H1 (cell line): ENCODE results near the gene RFLNA. TPM values are rescaled to one million over a fixed set of nuclear protein-coding genes. Genes with fewer than 3 reads are reported as not detected.
A peak's percentile ranks its signal among the peaks of the same experiment; 100 is the strongest.

Experiments
- CTCF ChIA-PET: fragments of 300-600 bp; sonication (Branson Sonifier 250); formaldehyde crosslinking; loops from one replicate; lab custom pipeline; 2021; ENCODE audit not compliant: partially characterized antibody; lab: Charles Lee
- POLR2A ChIA-PET: fragments of 300-600 bp; sonication (Branson Sonifier 250); formaldehyde crosslinking; loops from one replicate; lab custom pipeline; 2021; ENCODE audit warnings: inconsistent platforms; ENCODE audit not compliant: partially characterized antibody; lab: Charles Lee
- DNase-seq, 2 experiments: peaks; one replicate each; pipeline versions ENCODE4 v3.0.0 to v3.0.0-alpha.2; 2010 to 2022; ENCODE audit warnings: low spot score in 2 of 2, low read depth in 1 of 2, mixed read lengths in 1 of 2
- FAIRE-seq: peaks from 2 replicates; lab custom pipeline; 2011; peaks lifted over from hg19 to GRCh38; lab: Jason Lieb, UNC
- H2AFZ ChIP-seq: 2 replicates; pipeline ENCODE4 v1.8.1; 2012; ENCODE audit warnings: low read length, inconsistent platforms
- H2AK5ac ChIP-seq: 2 replicates; pipeline ENCODE4 v1.6.1; 2013; ENCODE audit warnings: low read depth, low read length
- H2BK120ac ChIP-seq: replicated peaks from 2 replicates; pipeline ENCODE3; 2013; ENCODE audit warnings: low read depth, low read length, inconsistent platforms
- H2BK12ac ChIP-seq: 2 replicates; pipeline ENCODE4 v1.6.1; 2013; ENCODE audit warnings: low read depth, low read length
- H2BK15ac ChIP-seq: 2 replicates; pipeline ENCODE4 v1.6.1; 2013; ENCODE audit warnings: low read length
- H2BK20ac ChIP-seq: 2 replicates; pipeline ENCODE4 v1.6.1; 2013; ENCODE audit warnings: low read length
- H2BK5ac ChIP-seq: 2 replicates; pipeline ENCODE4 v1.6.1; 2013; ENCODE audit warnings: low read depth, low read length
- H3K14ac ChIP-seq: 2 replicates; pipeline ENCODE4 v1.6.1; 2013; ENCODE audit warnings: inconsistent platforms; ENCODE audit not compliant: insufficient read length
- H3K18ac ChIP-seq: 2 replicates; pipeline ENCODE4 v1.6.1; 2013; ENCODE audit warnings: low read length; ENCODE audit errors: extremely low read depth
- H3K23ac ChIP-seq: 2 replicates; pipeline ENCODE4 v1.6.1; 2013; ENCODE audit warnings: inconsistent platforms; ENCODE audit not compliant: insufficient read length
- H3K23me2 ChIP-seq: 2 replicates; pipeline ENCODE4 v1.6.1; 2013; ENCODE audit warnings: low read depth, low read length
- H3K27ac ChIP-seq: 2 replicates; pipeline ENCODE4 v1.6.1; 2011; ENCODE audit warnings: low read depth, low read length, inconsistent platforms
- H3K27me3 ChIP-seq, 4 experiments: replicated peaks in 1 of 4; 1 replicate in 1 of 4; 2 replicates in 3 of 4; pipeline versions ENCODE4 v1.6.1 to v1.8.1; 2011 to 2013; ENCODE audit warnings: low read length in 3 of 4, mild to moderate bottlenecking in 3 of 4, inconsistent platforms in 2 of 4, mixed read lengths in 2 of 4, moderate library complexity in 1 of 4; ENCODE audit not compliant: control insufficient read depth in 3 of 4, insufficient read depth in 3 of 4; ENCODE audit errors: extremely low read depth in 1 of 4
- H3K36me3 ChIP-seq, 4 experiments: 2 replicates each; pipeline versions ENCODE4 v1.6.1 to v1.8.1; 2011 to 2013; ENCODE audit warnings: mild to moderate bottlenecking in 4 of 4, low read length in 3 of 4, moderate library complexity in 2 of 4, control low read depth in 1 of 4, inconsistent platforms in 1 of 4; ENCODE audit not compliant: insufficient read depth in 4 of 4, control insufficient read depth in 2 of 4
- H3K4ac ChIP-seq: replicated peaks from 2 replicates; pipeline ENCODE3; 2013; ENCODE audit warnings: low read length, low read depth, mixed read lengths, inconsistent platforms; ENCODE audit not compliant: insufficient read length
- H3K4me1 ChIP-seq, 4 experiments: replicated peaks in 1 of 4; 1 replicate in 1 of 4; 2 replicates in 3 of 4; pipeline versions ENCODE4 v1.6.1 to v1.8.1; 2011 to 2013; ENCODE audit warnings: low read length in 3 of 4, inconsistent platforms in 2 of 4, mixed read lengths in 1 of 4; ENCODE audit not compliant: insufficient read depth in 4 of 4, control insufficient read depth in 3 of 4
- H3K4me2 ChIP-seq, 2 experiments: 2 replicates each; pipeline versions ENCODE4 v1.6.1 to v1.8.1; 2011 to 2013; ENCODE audit warnings: low read depth in 2 of 2, low read length in 2 of 2, control low read depth in 1 of 2, inconsistent platforms in 1 of 2, mild to moderate bottlenecking in 1 of 2; ENCODE audit not compliant: insufficient read depth in 1 of 2
- H3K4me3 ChIP-seq, 4 experiments: fragments of 200-600, 300-600 bp in 1 of 4; sonication (generic), shearing (Covaris generic), sonication (Bioruptor Twin) in 1 of 4; 2 replicates each; pipeline versions ENCODE4 v1.5.1 to v1.8.1; 2011 to 2016; ENCODE audit warnings: low read length in 4 of 4, low read depth in 3 of 4, control low read depth in 2 of 4, inconsistent platforms in 2 of 4, mild to moderate bottlenecking in 2 of 4, mixed read lengths in 1 of 4, moderate library complexity in 1 of 4; ENCODE audit not compliant: insufficient read depth in 2 of 4; ENCODE audit errors: extremely low read depth in 1 of 4
- H3K56ac ChIP-seq: replicated peaks from 2 replicates; pipeline ENCODE3; 2013; ENCODE audit warnings: low read depth, mild to moderate bottlenecking, mixed read lengths, low read length, inconsistent platforms; ENCODE audit not compliant: insufficient read length
- H3K79me1 ChIP-seq: 2 replicates; pipeline ENCODE4 v1.6.1; 2013; ENCODE audit warnings: low read depth, low read length, control low read depth
- H3K79me2 ChIP-seq, 2 experiments: 2 replicates each; pipeline versions ENCODE4 v1.6.1 to v1.8.1; 2012 to 2013; ENCODE audit warnings: low read length in 2 of 2, mild to moderate bottlenecking in 2 of 2, inconsistent platforms in 1 of 2; ENCODE audit not compliant: insufficient read depth in 2 of 2, control insufficient read depth in 1 of 2
- H3K9ac ChIP-seq, 4 experiments: replicated peaks in 1 of 4; 1 replicate in 1 of 4; 2 replicates in 3 of 4; pipeline versions ENCODE4 v1.6.1 to v1.8.1; 2011 to 2013; ENCODE audit warnings: low read depth in 3 of 4, low read length in 3 of 4, control low read depth in 2 of 4, mild to moderate bottlenecking in 2 of 4, moderate library complexity in 2 of 4, inconsistent platforms in 1 of 4; ENCODE audit errors: extremely low read depth in 1 of 4
- H3K9me3 ChIP-seq, 2 experiments: 2 replicates each; pipeline versions ENCODE4 v1.6.1 to v1.8.1; 2012 to 2013; ENCODE audit warnings: mild to moderate bottlenecking in 2 of 2, moderate library complexity in 2 of 2, control low read depth in 1 of 2, inconsistent platforms in 1 of 2, low read depth in 1 of 2, low read length in 1 of 2, mixed read lengths in 1 of 2; ENCODE audit not compliant: insufficient read depth in 2 of 2
- H4K20me1 ChIP-seq, 2 experiments: replicated peaks in 1 of 2; 2 replicates each; pipeline versions ENCODE3 to v1.8.1; 2011 to 2013; ENCODE audit warnings: inconsistent platforms in 2 of 2, low read length in 2 of 2, mild to moderate bottlenecking in 1 of 2; ENCODE audit not compliant: insufficient read depth in 2 of 2, control insufficient read depth in 1 of 2
- H4K5ac ChIP-seq: 2 replicates; pipeline ENCODE4 v1.6.1; 2013; ENCODE audit warnings: low read length, low read depth, mixed read lengths, inconsistent platforms; ENCODE audit not compliant: insufficient read length
- H4K8ac ChIP-seq: 2 replicates; pipeline ENCODE4 v1.8.0; 2013; ENCODE audit warnings: mild to moderate bottlenecking, moderate library complexity, low read length, inconsistent platforms; ENCODE audit not compliant: insufficient read depth; ENCODE audit errors: extremely low read depth
- H4K91ac ChIP-seq: replicated peaks from 2 replicates; pipeline ENCODE3; 2013; ENCODE audit warnings: low read length, mixed read lengths, inconsistent platforms; ENCODE audit not compliant: insufficient read length
- KDM1A ChIP-seq: fragments of 200-600, 300-600 bp; sonication (generic); IDR thresholded peaks from 2 replicates; pipeline ENCODE4 v1.7.1; 2016; ENCODE audit warnings: mild to moderate bottlenecking, low read length, borderline replicate concordance
- NANOG ChIP-seq: IDR thresholded peaks from 2 replicates; pipeline ENCODE4 v1.6.1; 2011; ENCODE audit warnings: low read length, low read depth, mild to moderate bottlenecking, inconsistent platforms; ENCODE audit not compliant: insufficient read depth, poor library complexity, severe bottlenecking
- WGBS, 2 experiments: shearing (Covaris generic) in 1 of 2; methylation state at CpG; one replicate each; pipeline versions ENCODE4 v1.1.6 to v1.1.7; 2013 to 2015; ENCODE audit warnings: low lambda C conversion rate in 2 of 2, mixed read lengths in 2 of 2, inconsistent platforms in 1 of 2, low coverage in 1 of 2, missing lambda C conversion rate in 1 of 2; ENCODE audit not compliant: insufficient replicate concordance in 2 of 2, insufficient coverage in 1 of 2, insufficient read length in 1 of 2; ENCODE audit errors: extremely low coverage in 1 of 2, missing lambda C conversion rate in 1 of 2; 5-methylcytosine and 5-hydroxymethylcytosine counted together
- polyA plus RNA-seq, 7 experiments: library from polyadenylated mRNA; depleted of rRNA in 3 of 7; stranded (reverse) in 5 of 7; unstranded in 2 of 7; fragments of >200 nt in 5 of 7; fragments of 200-250 nt in 2 of 7; gene quantifications; 1 replicate in 5 of 7; 2 replicates in 1 of 7; 4 replicates in 1 of 7; pipeline versions ENCODE4 v1.2.1 to v1.2.3, GENCODE V29; 2011 to 2013; ENCODE audit warnings: missing spikeins in 2 of 7, mixed read lengths in 2 of 7
- total RNA-seq: library from RNA; stranded (reverse); fragmentation: NEBNext Ultra II Directional; extraction: Animal tissue kit (Norgen Biotek cat#: 25700); gene quantifications from 2 replicates; pipeline ENCODE4 v1.2.1, GENCODE V29; 2021

RFLNA gene
- total and polyA plus RNA-seq, 2 of the 8 experiments (the other 6 are each of a cell fraction or from before 2014, with no cell fraction given), result 6.4 to 6.6 TPM

DNA sequence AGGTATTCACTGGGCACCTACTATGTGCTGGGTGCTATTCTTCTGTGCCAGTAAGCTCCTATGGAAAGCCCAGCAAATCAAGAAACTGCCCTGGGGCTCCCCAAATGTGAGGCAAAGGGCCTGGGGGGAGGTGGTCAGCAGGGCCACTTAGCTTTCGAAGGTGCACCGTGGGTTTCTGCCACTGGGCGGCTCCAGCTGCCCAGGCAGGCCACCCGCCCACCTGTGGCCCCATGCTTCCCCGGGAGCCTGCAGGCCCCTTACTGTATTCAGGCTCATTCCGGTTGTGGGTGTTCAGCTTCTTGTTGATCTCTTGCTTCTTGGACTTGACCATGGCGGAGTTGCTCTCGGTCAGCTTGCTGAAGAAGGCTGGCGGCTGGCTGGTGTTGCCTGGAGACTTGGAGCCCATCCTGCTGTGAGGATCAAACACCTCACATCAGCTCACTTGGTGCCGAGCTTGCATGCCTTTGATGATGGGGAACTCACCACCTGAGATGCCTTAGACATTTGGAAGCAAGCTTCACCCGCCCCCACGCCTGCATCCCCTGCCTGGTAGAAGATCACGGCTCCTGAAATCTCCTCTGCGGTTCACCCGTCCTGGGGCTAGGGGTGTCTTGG is 37.3 kb downstream of the RFLNA start:
- no peak overlapping the region for H3K56ac ChIP-seq
- no peak overlapping the region for H2BK120ac ChIP-seq
- H3K4me3 ChIP-seq, result no peak overlapping the region
- no peak overlapping the region for H4K5ac ChIP-seq
- POLR2A ChIA-PET, result no interaction called here
- H4K20me1 ChIP-seq, result peaks cover 2% of the 10 kb centered on the region in 2 experiments
- H2BK15ac ChIP-seq, result no peak overlapping the region
- H3K79me2 ChIP-seq, result no peaks in the 10 kb centered on the region
- H3K27ac ChIP-seq, result 0 out of 2 replicates have a peak overlapping the region, but pooled peaks have one; percentile 4
- no peak overlapping the region for H3K14ac ChIP-seq
- no peak overlapping the region for H2BK5ac ChIP-seq
- H3K9me3 ChIP-seq, result no peaks in the 10 kb centered on the region
- 84% methylated on average over 12 of the region's 15 CpGs; no CpG with 5 or more reads in 1 of the 2 experiments for WGBS, 2 experiments
- no peak overlapping the region for H2BK20ac ChIP-seq
- FAIRE-seq (no peak), DNase-seq (no peak)
- no peak overlapping the region for H3K9ac ChIP-seq
- H2AFZ ChIP-seq, result no peak overlapping the region
- no peak overlapping the region for H3K18ac ChIP-seq
- H3K79me1 ChIP-seq, result no peaks in the 10 kb centered on the region
- no peak overlapping the region for H4K91ac ChIP-seq
- H3K4me2 ChIP-seq, result no peak overlapping the region
- H3K4me1 ChIP-seq, result peaks cover 0 to 4% (median 0%) of the 10 kb centered on the region in 4 experiments; a peak in 2 of 7 replicates
- no peak overlapping the region for H2AK5ac ChIP-seq
- H3K27me3 ChIP-seq, result no peaks in the 10 kb centered on the region
- no peaks in the 10 kb centered on the region for H3K23me2 ChIP-seq
- no peak overlapping the region for H3K4ac ChIP-seq
- peaks cover 7 to 70% (median 36%) of the 10 kb centered on the region in 4 experiments; a peak in 7 of 8 replicates for H3K36me3 ChIP-seq
- CTCF ChIA-PET, result interaction anchor here (0.6 to 4.2 kb wide), 25 partner anchors 9 to 443 kb away, joined by 3 to 20 read pairs (median 4); no protein-coding TSS in a partner anchor
- no peak overlapping the region for H2BK12ac ChIP-seq
- no peak overlapping the region for H3K23ac ChIP-seq
- H4K8ac ChIP-seq, result no peak overlapping the region; the same call in 1 of the 2 replicates
- TF ChIP-seq NANOG (no peak), KDM1A (peak; percentile 95)
